ENCODE results near the gene ASTN2. TPM values are rescaled to one million over a fixed set of nuclear protein-coding genes. Genes with fewer than 3 reads are reported as not detected.
A peak's percentile ranks its signal among the peaks of the same experiment; 100 is the strongest.

The ASTN2 gene
- total RNA-seq, 1 experiment from 2014 or later = 1.8 TPM

- no peak for DNase-seq (ENCODE audit: low read depth in 1 of 2, low spot score in 2 of 2)
- no peak overlapping the region for H3K4me3 ChIP-seq
- no peaks in the 10 kb centered on the region for H3K36me3 ChIP-seq
- H3K27me3 ChIP-seq (replicated peaks) = no peaks in the 10 kb centered on the region
- no peaks in the 10 kb centered on the region for H3K4me1 ChIP-seq (replicated peaks)
- H3K27ac ChIP-seq = no peak overlapping the region
- H3K9me3 ChIP-seq (replicated peaks) = no peaks in the 10 kb centered on the region
These were observed 614.8 kb downstream of the ASTN2 start for GRCh38 chr9:116800074-116800473.

- Histone ChIP-seq H3K27me3 (replicated peaks) (no peaks in the 10 kb centered on the region), H3K27ac (no peak overlapping the region), H3K4me1 (replicated peaks) (no peaks in the 10 kb centered on the region), H3K4me3 (no peak overlapping the region), H3K36me3 (no peaks in the 10 kb centered on the region), H3K9me3 (replicated peaks) (no peaks in the 10 kb centered on the region)
- DNase-seq (ENCODE audit: low read depth in 1 of 2, low spot score in 2 of 2) = no peak
These were observed 616.3 kb downstream of the ASTN2 start for GRCh38 chr9:116798521-116798920.

GRCh38 chr9:116797276-116797675 lies 617.6 kb downstream of the ASTN2 start:
- H3K9me3 ChIP-seq (replicated peaks) = no peaks in the 10 kb centered on the region
- H3K4me1 ChIP-seq (replicated peaks) = no peaks in the 10 kb centered on the region
- DNase-seq (ENCODE audit: low read depth in 1 of 2, low spot score in 2 of 2) = no peak
- H3K27me3 ChIP-seq (replicated peaks) = no peaks in the 10 kb centered on the region
- no peak overlapping the region for H3K27ac ChIP-seq
- H3K36me3 ChIP-seq = no peaks in the 10 kb centered on the region
- no peak overlapping the region for H3K4me3 ChIP-seq

GRCh38 chr9:116796669-116797068 lies 618.2 kb downstream of the ASTN2 start:
- Histone ChIP-seq H3K9me3 (replicated peaks) (no peaks in the 10 kb centered on the region), H3K36me3 (no peaks in the 10 kb centered on the region), H3K4me1 (replicated peaks) (no peaks in the 10 kb centered on the region), H3K27me3 (replicated peaks) (no peaks in the 10 kb centered on the region), H3K27ac (no peak overlapping the region), H3K4me3 (no peak overlapping the region)
- no peak for DNase-seq (ENCODE audit: low read depth in 1 of 2, low spot score in 2 of 2)

- Histone ChIP-seq H3K9me3 (replicated peaks) (no peaks in the 10 kb centered on the region), H3K36me3 (no peaks in the 10 kb centered on the region), H3K27me3 (replicated peaks) (no peaks in the 10 kb centered on the region), H3K4me3 (no peak overlapping the region), H3K4me1 (replicated peaks) (0 out of 2 replicates have a peak, but pooled peaks cover 4% of the 10 kb centered on the region), H3K27ac (no peak overlapping the region)
- DNase-seq (ENCODE audit: low read depth in 1 of 2, low spot score in 2 of 2) = no peak
These were observed 619.0 kb downstream of the ASTN2 start for GRCh38 chr9:116795821-116796220.

- no peaks in the 10 kb centered on the region for H3K36me3 ChIP-seq
- no peaks in the 10 kb centered on the region; the same call in 1 of the 2 replicates for H3K27me3 ChIP-seq (replicated peaks)
- no peak overlapping the region for H3K4me3 ChIP-seq
- no peak overlapping the region for H3K27ac ChIP-seq
- no peak for DNase-seq (ENCODE audit: low read depth in 1 of 2, low spot score in 2 of 2)
- no peaks in the 10 kb centered on the region for H3K9me3 ChIP-seq (replicated peaks)
- 0 out of 2 replicates have a peak, but pooled peaks cover 4% of the 10 kb centered on the region for H3K4me1 ChIP-seq (replicated peaks)
These were observed 622.6 kb downstream of the ASTN2 start for GRCh38 chr9:116792271-116792670.

- Histone ChIP-seq H3K36me3 (no peaks in the 10 kb centered on the region), H3K4me1 (replicated peaks) (0 out of 2 replicates have a peak, but pooled peaks cover 4% of the 10 kb centered on the region), H3K4me3 (no peak overlapping the region), H3K9me3 (replicated peaks) (no peaks in the 10 kb centered on the region), H3K27ac (no peak overlapping the region), H3K27me3 (replicated peaks) (no peaks in the 10 kb centered on the region; the same call in 1 of the 2 replicates)
- DNase-seq (ENCODE audit: low read depth in 1 of 2, low spot score in 2 of 2) = peak in 1 of 2 experiments; percentile 20
These were observed 623.5 kb downstream of the ASTN2 start for GRCh38 chr9:116791326-116791725.

- Histone ChIP-seq H3K27ac (no peak overlapping the region), H3K27me3 (replicated peaks) (no peaks in the 10 kb centered on the region; the same call in 1 of the 2 replicates), H3K4me1 (replicated peaks) (0 out of 2 replicates have a peak, but pooled peaks cover 4% of the 10 kb centered on the region), H3K9me3 (replicated peaks) (no peaks in the 10 kb centered on the region), H3K4me3 (no peak overlapping the region), H3K36me3 (no peaks in the 10 kb centered on the region)
- DNase-seq (ENCODE audit: low read depth in 1 of 2, low spot score in 2 of 2) = no peak
These were observed 625.8 kb downstream of the ASTN2 start for GRCh38 chr9:116789081-116789480.

- Histone ChIP-seq H3K4me3 (no peak overlapping the region), H3K9me3 (replicated peaks) (no peaks in the 10 kb centered on the region), H3K4me1 (replicated peaks) (0 out of 2 replicates have a peak, but pooled peaks cover 4% of the 10 kb centered on the region), H3K27ac (no peak overlapping the region), H3K27me3 (replicated peaks) (no peaks in the 10 kb centered on the region; the same call in 1 of the 2 replicates), H3K36me3 (no peaks in the 10 kb centered on the region)
- DNase-seq (ENCODE audit: low read depth in 1 of 2, low spot score in 2 of 2) = no peak
These were observed 628.1 kb downstream of the ASTN2 start for GRCh38 chr9:116786737-116787136.

GRCh38 chr9:116777116-116777515 lies 637.7 kb downstream of the ASTN2 start:
- no peak for DNase-seq (ENCODE audit: low read depth in 1 of 2, low spot score in 2 of 2)
- no peaks in the 10 kb centered on the region for H3K4me1 ChIP-seq (replicated peaks)
- no peaks in the 10 kb centered on the region for H3K36me3 ChIP-seq
- H3K4me3 ChIP-seq = no peak overlapping the region
- no peak overlapping the region for H3K27ac ChIP-seq
- H3K9me3 ChIP-seq (replicated peaks) = no peaks in the 10 kb centered on the region
- no peaks in the 10 kb centered on the region for H3K27me3 ChIP-seq (replicated peaks)

GRCh38 chr9:116774421-116775180 lies 640.3 kb downstream of the ASTN2 start:
- no peaks in the 10 kb centered on the region for H3K36me3 ChIP-seq
- H3K27ac ChIP-seq = no peak overlapping the region
- no peak overlapping the region for H3K4me3 ChIP-seq
- H3K4me1 ChIP-seq (replicated peaks) = no peaks in the 10 kb centered on the region
- no peaks in the 10 kb centered on the region for H3K27me3 ChIP-seq (replicated peaks)
- H3K9me3 ChIP-seq (replicated peaks) = no peaks in the 10 kb centered on the region
- DNase-seq (ENCODE audit: low read depth in 1 of 2, low spot score in 2 of 2) = no peak

GRCh38 chr9:116767219-116767618 lies 647.6 kb downstream of the ASTN2 start:
- Histone ChIP-seq H3K4me1 (replicated peaks) (no peaks in the 10 kb centered on the region), H3K36me3 (no peaks in the 10 kb centered on the region), H3K27me3 (replicated peaks) (no peaks in the 10 kb centered on the region), H3K9me3 (replicated peaks) (no peaks in the 10 kb centered on the region), H3K27ac (no peak overlapping the region), H3K4me3 (no peak overlapping the region)
- DNase-seq (ENCODE audit: low read depth in 1 of 2, low spot score in 2 of 2) = no peak

GRCh38 chr9:116765011-116765410 lies 649.8 kb downstream of the ASTN2 start:
- Histone ChIP-seq H3K27ac (no peak overlapping the region), H3K9me3 (replicated peaks) (no peaks in the 10 kb centered on the region), H3K36me3 (no peaks in the 10 kb centered on the region), H3K4me3 (no peak overlapping the region), H3K4me1 (replicated peaks) (no peaks in the 10 kb centered on the region), H3K27me3 (replicated peaks) (no peaks in the 10 kb centered on the region)
- no peak for DNase-seq (ENCODE audit: low read depth in 1 of 2, low spot score in 2 of 2)

GRCh38 chr9:116763770-116764169 lies 651.1 kb downstream of the ASTN2 start:
- H3K4me1 ChIP-seq (replicated peaks) = no peaks in the 10 kb centered on the region
- no peak overlapping the region for H3K27ac ChIP-seq
- H3K36me3 ChIP-seq = no peaks in the 10 kb centered on the region
- H3K9me3 ChIP-seq (replicated peaks) = no peaks in the 10 kb centered on the region
- no peak overlapping the region for H3K4me3 ChIP-seq
- no peak for DNase-seq (ENCODE audit: low read depth in 1 of 2, low spot score in 2 of 2)
- no peaks in the 10 kb centered on the region for H3K27me3 ChIP-seq (replicated peaks)
